IMR-90 (cell line): ENCODE measurements around the gene ATG5. TPM values are rescaled to one million over a fixed set of nuclear protein-coding genes. Genes with fewer than 3 reads are reported as not detected.

Experiments used
- ATAC-seq: fragments of 200-7000 bp; cut with Tn5 transposase; 2 replicates; pipeline ENCODE4 v1.9.1; 2020; ENCODE audit warnings: low read depth, mild to moderate bottlenecking, moderate library complexity
- BruUV-seq: library from RNA; stranded (reverse); fragments of 400-500 nt; replicated peaks from 2 replicates; lab custom pipeline; 2021; lab: Mats Ljungman, UMichigan
- CTCF ChIA-PET: fragments of 300-600 bp; formaldehyde crosslinking; extraction: SDS; loops from one replicate; lab custom pipeline; 2021; ENCODE audit warnings: antibody characterized with exemption; lab: Yijun Ruan, JAX
- POLR2A ChIA-PET: fragments of 300-600 bp; sonication (Branson Sonifier 250); formaldehyde crosslinking; loops from one replicate; lab custom pipeline; 2022; ENCODE audit warnings: antibody characterized with exemption; ENCODE audit not compliant: unreplicated experiment; lab: Charles Lee
- DNase-seq: peaks from one replicate; pipeline ENCODE4 v3.0.0; 2013
- H2AFZ ChIP-seq: replicated peaks from 2 replicates; pipeline ENCODE3; 2013; ENCODE audit warnings: low read length, mild to moderate bottlenecking; ENCODE audit not compliant: poor library complexity
- H2AK5ac ChIP-seq: 2 replicates; pipeline ENCODE4 v1.6.1; 2013; ENCODE audit warnings: low read depth, low read length, inconsistent platforms
- H2AK9ac ChIP-seq: replicated peaks from 2 replicates; pipeline ENCODE3; 2013; ENCODE audit warnings: mild to moderate bottlenecking, low read depth, low read length, moderate library complexity; ENCODE audit not compliant: poor library complexity
- H2BK120ac ChIP-seq: 2 replicates; pipeline ENCODE4 v1.6.1; 2013; ENCODE audit warnings: low read depth, low read length, inconsistent platforms
- H2BK15ac ChIP-seq: 3 replicates; pipeline ENCODE4 v1.6.1; 2013; ENCODE audit warnings: low read depth, low read length, inconsistent platforms
- H2BK20ac ChIP-seq: 2 replicates; pipeline ENCODE4 v1.6.1; 2013; ENCODE audit warnings: low read depth, mild to moderate bottlenecking, inconsistent platforms, low read length, moderate library complexity
- H2BK5ac ChIP-seq: 2 replicates; pipeline ENCODE4 v1.6.1; 2013; ENCODE audit warnings: mild to moderate bottlenecking, low read depth, low read length, inconsistent platforms; ENCODE audit not compliant: poor library complexity, severe bottlenecking
- H3K14ac ChIP-seq: replicated peaks from 2 replicates; pipeline ENCODE4 v1.6.1; 2013; ENCODE audit warnings: low read depth, low read length, inconsistent platforms
- H3K18ac ChIP-seq: 2 replicates; pipeline ENCODE4 v1.6.1; 2013; ENCODE audit warnings: low read depth, low read length, control low read depth
- H3K23ac ChIP-seq: 2 replicates; pipeline ENCODE4 v1.6.1; 2013; ENCODE audit warnings: low read depth, low read length, inconsistent platforms
- H3K27ac ChIP-seq: 2 replicates; pipeline ENCODE4 v1.5.1; 2013; ENCODE audit warnings: mild to moderate bottlenecking, control low read depth, low read length; ENCODE audit not compliant: insufficient read depth
- H3K27me3 ChIP-seq: 2 replicates; pipeline ENCODE4 v1.6.1; 2013; ENCODE audit warnings: low read length; ENCODE audit not compliant: control insufficient read depth, insufficient read depth
- H3K36me3 ChIP-seq: 2 replicates; pipeline ENCODE4 v1.6.1; 2013; ENCODE audit warnings: low read length, mixed read lengths; ENCODE audit not compliant: control insufficient read depth, insufficient read depth
- H3K4ac ChIP-seq: 2 replicates; pipeline ENCODE4 v1.6.1; 2013; ENCODE audit warnings: low read depth, low read length, inconsistent platforms
- H3K4me1 ChIP-seq: 2 replicates; pipeline ENCODE4 v1.6.1; 2013; ENCODE audit warnings: low read length, mixed read lengths; ENCODE audit not compliant: control insufficient read depth, insufficient read depth
- H3K4me2 ChIP-seq: 2 replicates; pipeline ENCODE4 v1.6.1; 2013; ENCODE audit warnings: low read depth, mild to moderate bottlenecking, control low read depth, low read length, moderate library complexity
- H3K4me3 ChIP-seq: 2 replicates; pipeline ENCODE4 v1.5.1; 2013; ENCODE audit warnings: low read depth, mild to moderate bottlenecking, control low read depth, low read length, moderate library complexity; ENCODE audit not compliant: insufficient read depth
- H3K56ac ChIP-seq: 2 replicates; pipeline ENCODE4 v1.6.1; 2013; ENCODE audit warnings: low read length, inconsistent platforms; ENCODE audit not compliant: insufficient read depth; ENCODE audit errors: extremely low read depth
- H3K79me1 ChIP-seq, 2 experiments: 2 replicates each; pipeline ENCODE4 v1.6.1; 2013; ENCODE audit warnings: low read length in 2 of 2, inconsistent platforms in 1 of 2, low read depth in 1 of 2
- H3K9ac ChIP-seq: 2 replicates; pipeline ENCODE4 v1.6.1; 2013; ENCODE audit warnings: low read depth, low read length, control low read depth
- H3K9me1 ChIP-seq: 2 replicates; pipeline ENCODE4 v1.6.1; 2013; ENCODE audit warnings: low read length, inconsistent platforms; ENCODE audit not compliant: insufficient read depth
- H3K9me3 ChIP-seq: 2 replicates; pipeline ENCODE4 v1.6.1; 2013; ENCODE audit warnings: low read length; ENCODE audit not compliant: control insufficient read depth, insufficient read depth
- H4K20me1 ChIP-seq: 2 replicates; pipeline ENCODE4 v1.6.1; 2013; ENCODE audit warnings: low read length, inconsistent platforms; ENCODE audit not compliant: insufficient read depth
- H4K5ac ChIP-seq: 2 replicates; pipeline ENCODE4 v1.6.1; 2013; ENCODE audit warnings: mild to moderate bottlenecking, low read depth, low read length, control low read depth
- H4K8ac ChIP-seq, 2 experiments: 2 replicates each; pipeline ENCODE4 v1.6.1; 2013; ENCODE audit warnings: low read depth in 2 of 2, low read length in 2 of 2, control low read depth in 1 of 2, inconsistent platforms in 1 of 2
- H4K91ac ChIP-seq: 2 replicates; pipeline ENCODE4 v1.6.1; 2013; ENCODE audit warnings: low read depth, low read length, inconsistent platforms; ENCODE audit not compliant: insufficient read depth
- FOS ChIP-seq: fragments of 150-350 bp; IDR thresholded peaks from 2 replicates; pipeline ENCODE4 v1.6.1; 2016; ENCODE audit warnings: low read depth, low read length
- RCOR1 ChIP-seq: IDR thresholded peaks from 2 replicates; pipeline ENCODE4 v1.6.1; 2012; ENCODE audit warnings: mild to moderate bottlenecking, low read length, improper control_type of control experiment; ENCODE audit not compliant: insufficient replicate concordance
- RFX5 ChIP-seq: IDR thresholded peaks from 2 replicates; pipeline ENCODE4 v1.8.0; 2012; ENCODE audit warnings: low read depth, mild to moderate bottlenecking, low read length, moderate library complexity
- WGBS, 2 experiments: methylation state at CpG; one replicate each; pipeline versions ENCODE4 v1.1.5 to v1.1.7; 2013; ENCODE audit warnings: missing lambda C conversion rate in 2 of 2; ENCODE audit not compliant: insufficient read length in 1 of 2; ENCODE audit errors: extremely low coverage in 2 of 2; 5-methylcytosine and 5-hydroxymethylcytosine counted together
- dilution Hi-C: fragments of 300-500 bp; cut with HindIII; formaldehyde crosslinking; loops from one replicate; pipeline ENCODE4 v1.14.3; 2018; ENCODE audit warnings: low sequenced_read_pairs; ENCODE audit not compliant: unreplicated experiment
- in situ Hi-C: fragments of 300-500 bp; cut with MboI; formaldehyde crosslinking; loops from 3 replicates; pipeline ENCODE4 v1.14.3; 2019; ENCODE audit warnings: low sequenced_read_pairs, inconsistent platforms, mixed read lengths
- intact Hi-C: fragments of 100-400 bp; cut with micrococcal nuclease; formaldehyde crosslinking; loops from 2 replicates; pipeline ENCODE4 v1.10.0; 2022
- polyA plus RNA-seq, 3 experiments: library from polyadenylated mRNA; depleted of rRNA; stranded (reverse); fragments of >200 nt; gene quantifications; 2 replicates each; pipeline ENCODE4 v1.2.3, GENCODE V29; 2012; ENCODE audit warnings: low replicate concordance in 1 of 3
- total RNA-seq: library from RNA; depleted of rRNA; stranded (reverse); fragments of >200 nt; gene quantifications from 2 replicates; pipeline ENCODE4 v1.2.3, GENCODE V29; 2012

Gene ATG5
- total and polyA plus RNA-seq, 2 of the 4 experiments (the other 2 are of a cell fraction): 13.5 to 28.0 TPM

DNA sequence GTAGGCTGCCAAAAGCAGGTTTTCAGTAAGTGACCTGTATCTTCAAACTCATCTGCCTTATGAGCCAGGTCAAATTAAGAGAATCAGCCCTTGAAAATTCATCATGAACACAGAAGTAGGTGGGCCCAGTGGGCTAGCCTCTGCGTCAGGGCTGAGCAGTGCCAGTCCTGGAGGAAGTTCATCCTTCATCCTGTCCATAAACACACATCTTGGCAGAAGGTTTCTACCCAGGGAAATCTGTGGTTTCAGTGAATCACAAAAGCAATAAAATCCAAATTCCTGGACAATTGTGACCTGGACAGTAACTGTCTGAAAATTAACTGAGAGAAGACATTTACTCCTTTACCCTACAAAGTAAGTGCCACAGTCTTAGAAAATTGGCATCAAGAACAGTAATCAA lies 72.4 kb downstream of the ATG5 start:
- intact Hi-C loops (no loop called here), dilution Hi-C loops (no loop called here), in situ Hi-C loops (no loop called here)
- Histone ChIP-seq H3K79me1 (peaks cover 7 to 43% of the 10 kb centered on the region in 2 experiments; a peak in 3 of 4 replicates), H3K14ac (peak overlapping the region; percentile 11; the same call in 1 of the 2 replicates), H3K9ac (no peak overlapping the region), H3K9me1 (peaks cover 5% of the 10 kb centered on the region), H3K23ac (peak overlapping the region; percentile 13; the same call in 1 of the 2 replicates), H2AK5ac (no peak overlapping the region), H3K56ac (no peak overlapping the region), H2BK5ac (no peak overlapping the region), H3K4me3 (no peak overlapping the region), H3K36me3 (0 out of 2 replicates have a peak, but pooled peaks cover 1% of the 10 kb centered on the region), H4K91ac (no peak overlapping the region), H3K18ac (no peak overlapping the region), H2AK9ac (no peak overlapping the region), H3K27me3 (no peaks in the 10 kb centered on the region), H3K27ac (no peak overlapping the region), H2BK15ac (no peak overlapping the region), H2AFZ (no peak overlapping the region), H3K4me2 (0 out of 2 replicates have a peak overlapping the region, but pooled peaks have one; percentile 1), H3K9me3 (no peaks in the 10 kb centered on the region), H4K20me1 (peaks cover 13% of the 10 kb centered on the region; the same call in 1 of the 2 replicates), H3K4me1 (peaks cover 13% of the 10 kb centered on the region), H4K5ac (no peak overlapping the region), H4K8ac (no peak overlapping the region), H3K4ac (no peak overlapping the region), H2BK20ac (no peak overlapping the region), H2BK120ac (no peak overlapping the region)
- ChIA-PET CTCF (no interaction called here), POLR2A (no interaction called here)
- peak; percentile 45; the same call in 1 of the 2 replicates for TF ChIP-seq FOS
- no peak for TF ChIP-seq RFX5
- TF ChIP-seq RCOR1: peak; percentile 35
- WGBS, 2 experiments: no CpG with 5 or more reads among the region's 1 CpG
- no TSS peak for BruUV-seq
- ATAC-seq: no peak; the same call in 1 of the 2 replicates
- DNase-seq: peak; percentile 80
